OCI-M1 (cell line): Measurements from ENCODE around the gene ZNF474.

Experiments used
- DNase-seq: peaks from one replicate; lab custom pipeline; 2025; lab: John Stamatoyannopoulos, UW

Gene ZNF474

DNA sequence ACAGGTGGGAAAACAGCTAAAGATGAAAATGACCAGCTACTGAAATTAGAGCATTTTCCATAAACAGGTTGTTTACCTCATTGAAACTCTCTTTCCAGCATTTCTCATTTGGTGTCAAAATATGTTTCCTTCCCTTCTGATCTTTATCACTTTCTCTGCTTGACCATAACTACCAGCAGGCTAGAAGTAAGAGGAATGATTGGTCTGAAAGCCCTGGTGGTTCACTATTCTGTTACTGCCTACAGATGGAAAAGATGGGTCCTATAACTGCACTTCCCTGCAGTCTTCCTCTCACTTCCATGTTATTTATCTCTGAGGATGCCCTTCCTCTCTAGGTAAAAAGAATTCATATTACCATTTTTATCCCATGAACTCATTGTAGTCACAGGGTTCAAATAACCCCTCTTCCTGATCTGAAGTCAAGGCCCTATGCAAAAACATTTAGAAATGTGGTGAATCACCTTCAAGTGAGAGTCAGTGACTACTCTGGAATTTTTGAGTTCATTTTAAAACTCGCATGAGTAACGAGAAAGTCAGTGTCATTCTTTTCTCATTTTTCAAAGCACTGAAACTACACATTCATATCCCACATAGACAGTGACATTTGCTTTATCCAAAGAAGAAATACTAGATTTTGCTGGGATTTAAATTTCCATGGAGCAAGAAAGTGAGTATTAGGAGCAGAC, 51.7 kb downstream of the ZNF474 start:
- no peak for DNase-seq

DNA sequence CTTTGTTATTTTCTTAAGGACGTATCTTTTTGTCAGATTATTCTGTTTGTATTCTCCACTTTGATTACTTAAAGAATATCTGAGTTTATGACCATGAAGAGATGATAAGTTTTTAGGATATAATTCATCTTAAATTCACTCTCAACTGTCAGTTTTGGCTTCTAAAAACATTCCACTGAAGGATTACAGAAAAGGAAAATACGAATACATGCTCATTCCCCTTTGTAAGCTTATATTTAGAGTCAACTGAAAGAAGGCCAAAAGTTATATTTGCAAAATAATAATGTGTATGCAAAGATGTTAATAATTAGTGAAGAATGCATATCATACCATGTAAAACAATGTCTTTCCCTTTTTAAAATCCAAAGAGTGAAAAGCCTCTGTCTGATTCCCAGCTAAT, 52.5 kb downstream of the ZNF474 start:
- DNase-seq: no peak

DNA sequence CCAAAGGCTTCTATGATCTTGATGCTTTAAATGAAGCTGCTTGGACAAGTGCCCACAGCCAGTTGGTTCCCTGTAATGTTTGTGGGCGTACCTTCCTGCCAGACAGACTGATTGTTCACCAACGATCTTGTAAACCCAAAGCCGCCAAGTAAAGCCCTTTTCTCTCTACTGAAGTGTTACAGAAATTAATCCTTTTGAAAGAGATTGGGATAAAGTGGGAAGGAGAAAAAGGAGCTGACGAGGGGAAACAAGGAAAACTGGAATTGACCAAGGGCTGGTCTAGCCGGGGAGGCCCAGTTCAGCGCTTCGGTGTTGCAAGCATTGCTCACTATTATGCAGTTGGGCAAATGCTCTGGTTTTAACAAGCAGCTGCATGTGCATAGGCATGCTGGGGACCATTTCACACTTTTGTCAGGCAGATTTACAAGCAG, 53.2 kb downstream of the ZNF474 start:
- no peak for DNase-seq

DNA sequence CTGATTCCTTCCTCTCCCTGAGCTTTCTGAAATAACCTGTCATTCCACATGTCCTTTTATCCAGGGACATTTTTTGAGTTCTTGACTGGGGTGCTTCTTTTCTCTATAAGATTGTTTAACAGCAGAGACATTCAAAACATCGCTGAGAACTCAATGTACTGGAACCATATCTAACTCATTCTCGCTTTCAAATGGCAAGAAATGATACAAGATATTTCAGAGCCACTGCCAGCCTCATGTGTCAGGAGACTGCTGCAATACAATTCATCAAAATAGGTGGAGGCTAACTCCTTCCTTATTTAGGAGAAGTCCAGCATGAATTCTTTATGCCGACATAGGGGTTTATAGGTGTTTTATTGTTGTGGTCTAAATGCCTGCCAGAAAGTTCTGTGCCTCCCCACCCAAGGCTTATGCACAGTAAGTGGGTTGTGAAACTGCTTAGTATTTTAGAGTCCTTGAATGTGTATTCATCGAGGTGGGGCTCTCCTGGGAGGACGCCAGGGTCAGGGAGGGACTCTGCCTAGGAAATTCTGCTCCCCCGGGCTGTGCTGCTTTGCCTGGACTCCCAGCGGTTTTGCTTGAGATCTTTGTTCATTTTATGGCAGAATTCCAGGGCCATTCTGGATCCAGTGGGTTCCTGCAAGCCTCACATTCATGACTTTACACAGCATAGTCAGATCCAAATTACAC, 53.9 kb downstream of the ZNF474 start:
- no peak for DNase-seq

DNA sequence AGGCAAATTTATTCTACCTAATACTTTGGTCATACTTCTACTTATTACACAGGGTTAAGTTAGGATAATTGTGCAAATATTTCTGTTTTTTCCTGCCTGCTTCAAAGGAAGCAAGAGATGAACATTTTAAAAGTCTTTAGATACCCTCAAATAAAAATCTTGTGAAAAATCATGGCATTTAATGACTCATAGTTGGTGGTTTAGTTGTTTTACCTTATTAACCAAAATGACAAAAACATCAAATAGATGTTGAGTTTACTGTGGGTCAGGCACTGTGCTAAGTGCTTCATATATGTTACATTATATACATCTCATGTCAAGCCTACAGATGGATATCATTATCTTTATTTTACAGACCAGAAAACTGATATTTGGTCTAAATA, 54.4 kb downstream of the ZNF474 start:
- no peak for DNase-seq

DNA sequence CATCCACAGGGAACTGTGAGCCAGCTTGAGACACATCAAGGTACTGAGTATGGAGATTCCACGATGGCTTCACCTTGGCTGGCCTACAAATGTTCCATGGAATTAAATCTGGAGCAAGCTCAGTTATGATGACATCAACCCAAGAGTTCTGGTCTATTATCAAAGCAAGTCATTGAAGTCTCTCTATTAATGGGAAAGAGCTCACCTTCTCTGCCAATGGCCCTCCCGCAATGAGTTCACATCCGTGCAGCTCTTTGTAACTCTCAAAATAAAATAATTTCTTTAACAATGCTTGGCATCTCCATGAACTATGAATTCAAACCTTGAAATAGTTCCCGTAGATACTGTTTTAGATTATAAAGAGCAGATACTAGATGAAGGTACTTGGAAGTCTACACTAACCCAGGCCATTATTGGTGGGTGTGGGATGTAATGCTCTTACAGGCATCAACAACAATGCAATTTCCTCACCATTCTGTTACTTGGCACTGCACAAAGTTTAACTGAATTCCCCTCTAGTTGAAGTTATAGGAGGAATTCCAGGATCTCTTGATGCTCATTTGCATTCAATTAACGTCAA, 55.4 kb downstream of the ZNF474 start:
- no peak for DNase-seq

DNA sequence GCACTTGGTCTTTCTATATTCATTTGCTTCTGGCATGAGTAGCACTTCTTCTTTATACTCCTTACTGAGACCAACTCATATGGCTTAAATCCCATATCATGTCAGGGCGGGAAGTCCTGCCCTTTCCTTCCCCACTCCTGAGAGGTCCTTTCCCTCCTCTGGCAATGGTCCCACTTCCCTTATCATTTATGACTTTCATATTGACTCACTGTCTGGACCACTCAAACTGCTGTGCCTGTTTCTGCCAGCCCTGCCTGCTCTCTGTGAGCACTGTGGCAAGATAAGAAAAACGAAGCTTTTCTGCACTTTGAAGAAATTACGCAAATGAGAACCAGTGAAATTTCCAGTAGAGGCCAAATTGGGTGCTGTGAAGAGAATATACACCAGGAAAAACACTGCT, 58.1 kb downstream of the ZNF474 start:
- peak; percentile 56 for DNase-seq

DNA sequence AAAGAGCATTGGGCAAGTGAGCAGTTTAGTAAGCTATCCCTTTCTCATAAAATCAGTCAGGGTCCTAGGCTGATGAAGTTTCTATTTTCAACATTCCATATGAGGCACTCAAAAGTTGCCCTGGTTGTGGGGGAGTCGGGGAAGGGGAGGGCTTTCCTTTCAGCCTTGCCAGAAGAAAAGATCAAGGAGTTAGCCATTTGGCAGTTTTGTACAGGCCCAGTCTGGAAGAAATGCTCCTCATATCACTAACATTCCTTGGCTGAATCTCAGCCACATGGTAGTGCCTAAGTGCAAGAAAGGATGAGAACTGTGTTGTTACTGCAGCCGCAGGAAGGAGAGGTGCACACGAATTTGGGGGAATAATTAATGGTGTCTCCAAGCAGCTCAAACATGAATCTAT, 60.8 kb downstream of the ZNF474 start:
- no peak for DNase-seq

DNA sequence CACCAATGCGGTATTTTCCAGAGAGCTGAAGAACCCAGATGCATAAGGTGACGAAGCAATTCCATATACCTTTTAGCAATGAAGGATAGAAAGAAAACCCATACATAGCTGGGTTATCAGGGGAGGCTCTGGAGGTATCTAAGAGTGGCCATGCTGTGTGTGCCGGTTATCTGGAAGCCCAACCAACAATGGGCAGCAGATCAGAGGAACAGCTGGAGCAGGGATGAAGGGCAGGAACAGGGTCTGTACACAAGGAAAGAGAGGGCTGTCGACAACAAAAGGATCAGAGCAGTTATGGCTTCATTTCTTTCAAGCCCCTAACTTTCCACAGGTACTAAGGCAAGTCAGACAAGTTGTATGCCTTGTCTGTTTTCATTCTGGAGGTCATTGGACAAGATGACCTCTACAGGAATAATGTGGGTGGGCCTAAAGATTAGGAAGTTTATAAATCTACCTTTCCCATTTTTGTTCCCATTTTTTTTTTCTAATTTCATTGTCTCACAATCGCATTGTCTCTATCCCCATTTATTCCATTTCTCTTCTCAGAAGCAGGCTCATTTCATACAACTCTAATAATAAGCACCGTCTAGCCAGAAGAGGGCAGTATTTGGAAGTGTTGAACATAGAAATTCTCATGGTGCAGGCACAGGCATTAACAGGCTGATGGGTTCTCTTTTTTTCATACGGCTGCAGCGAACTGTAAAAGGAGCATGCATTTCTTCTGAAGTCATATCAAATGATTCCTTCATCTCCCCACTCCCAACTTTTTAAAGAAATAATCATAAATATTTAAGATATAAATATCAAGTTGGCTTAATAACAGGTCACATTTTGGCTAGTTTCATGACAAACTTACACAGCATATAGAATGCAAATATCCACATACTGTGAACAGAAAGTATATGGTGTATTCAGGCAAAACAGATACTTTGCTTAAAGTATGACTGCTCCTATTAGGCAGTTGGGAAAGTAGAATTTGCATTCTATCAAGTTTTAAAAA, 63.5 kb downstream of the ZNF474 start:
- peak; percentile 63 for DNase-seq

DNA sequence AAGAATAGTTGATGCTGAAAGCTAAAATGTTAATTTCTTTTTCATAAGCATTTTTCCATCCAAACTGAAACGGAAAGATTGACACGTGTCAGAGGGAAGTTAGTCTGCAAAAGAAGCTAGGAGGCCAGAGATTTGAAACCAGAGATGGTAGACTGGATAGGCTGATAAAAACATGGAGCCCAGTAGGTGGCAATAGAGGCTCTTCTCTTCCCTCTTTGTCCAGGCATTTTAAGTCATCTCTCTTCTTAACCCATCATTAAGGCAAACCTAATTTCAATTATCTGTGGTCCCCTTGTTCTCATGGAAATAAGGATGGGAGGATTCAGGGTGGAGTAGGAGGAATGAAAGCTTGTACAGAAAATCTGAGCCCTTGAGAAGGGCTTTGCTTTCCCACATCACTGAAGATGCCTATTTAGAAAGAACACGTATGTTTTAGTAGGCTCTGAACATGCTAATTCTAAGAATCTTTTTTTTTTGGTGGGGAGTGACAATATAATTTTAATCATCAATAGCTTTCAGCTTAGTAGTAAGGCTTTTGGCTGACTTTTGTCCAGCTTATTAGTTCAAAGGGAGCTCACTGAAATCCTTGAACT, 66.6 kb downstream of the ZNF474 start:
- peak; percentile 29 for DNase-seq

DNA sequence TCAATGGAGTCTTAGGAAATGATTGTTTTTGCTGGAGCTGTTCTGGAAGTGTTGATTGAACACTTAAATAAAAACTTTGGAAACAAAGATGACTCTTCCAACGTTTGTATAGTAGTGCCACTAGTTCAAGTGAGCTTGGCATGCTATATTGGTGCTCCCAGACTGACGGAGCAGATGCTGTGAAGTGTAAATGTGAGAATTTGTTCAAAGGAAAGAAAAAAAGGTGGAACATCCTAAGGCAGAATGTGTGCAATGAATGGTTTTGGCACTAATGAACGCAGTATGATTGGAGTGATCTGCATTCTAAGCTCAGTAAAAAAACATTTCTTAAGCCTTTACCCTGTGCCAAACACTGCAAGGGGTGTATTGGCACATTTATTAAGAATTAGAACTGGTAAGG, 69.8 kb downstream of the ZNF474 start:
- DNase-seq: no peak

DNA sequence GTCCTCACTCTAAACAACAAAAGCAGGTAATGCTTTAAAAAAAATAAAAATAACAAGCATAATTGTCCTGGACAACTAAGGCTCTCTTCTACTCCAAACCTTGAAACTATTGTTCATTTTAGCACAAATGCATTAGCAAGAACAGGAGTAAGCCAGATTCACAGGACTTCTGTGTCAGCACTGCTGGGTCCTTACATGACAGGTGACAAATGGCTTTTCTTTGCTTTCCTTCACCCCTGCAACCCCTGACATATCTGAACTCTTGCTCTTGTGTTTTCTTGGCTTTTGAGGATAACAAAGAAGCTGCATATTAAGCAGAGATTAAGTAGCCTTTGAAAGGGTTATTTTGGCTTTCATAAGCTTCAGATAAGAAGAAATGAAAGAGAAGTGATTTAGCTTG, 71.1 kb downstream of the ZNF474 start:
- DNase-seq: no peak

DNA sequence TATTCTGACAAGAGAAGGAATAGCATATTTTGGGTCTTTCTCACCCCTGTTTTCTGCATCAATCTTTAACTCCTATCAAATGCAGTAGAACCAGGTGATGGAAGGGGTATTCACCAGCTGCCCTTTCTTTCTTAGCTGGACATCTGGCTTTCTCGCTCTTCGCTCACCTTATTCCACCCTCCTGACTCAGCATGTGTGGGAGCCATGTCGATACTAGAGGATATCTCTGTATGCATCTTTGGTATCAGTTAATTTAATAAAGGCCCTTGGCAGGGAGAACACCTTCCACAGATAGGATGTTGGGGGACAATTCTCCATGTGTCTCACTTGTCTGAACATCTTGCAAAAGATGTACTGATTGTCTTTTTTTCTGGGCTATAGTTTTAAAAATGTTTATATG, 71.5 kb downstream of the ZNF474 start:
- no peak for DNase-seq

DNA sequence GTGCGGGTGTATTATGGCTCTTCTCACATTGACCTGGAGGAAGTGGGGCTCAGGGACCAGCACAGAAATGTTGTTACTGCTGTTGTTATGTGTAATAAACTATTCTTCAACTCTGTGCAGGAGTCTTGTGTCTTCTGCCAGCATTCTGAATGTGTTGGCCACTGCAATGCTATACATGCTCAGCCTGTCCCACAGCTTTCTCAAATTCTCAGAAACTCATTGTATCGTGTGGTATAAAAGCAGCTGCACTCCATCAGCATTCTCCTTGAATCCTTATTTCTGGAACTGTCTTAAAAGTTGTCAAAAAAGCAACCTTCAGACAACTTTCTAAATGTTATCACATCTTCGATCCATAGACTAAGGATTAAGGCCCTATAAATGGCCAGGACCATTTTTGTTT, 72.0 kb downstream of the ZNF474 start:
- DNase-seq: no peak

DNA sequence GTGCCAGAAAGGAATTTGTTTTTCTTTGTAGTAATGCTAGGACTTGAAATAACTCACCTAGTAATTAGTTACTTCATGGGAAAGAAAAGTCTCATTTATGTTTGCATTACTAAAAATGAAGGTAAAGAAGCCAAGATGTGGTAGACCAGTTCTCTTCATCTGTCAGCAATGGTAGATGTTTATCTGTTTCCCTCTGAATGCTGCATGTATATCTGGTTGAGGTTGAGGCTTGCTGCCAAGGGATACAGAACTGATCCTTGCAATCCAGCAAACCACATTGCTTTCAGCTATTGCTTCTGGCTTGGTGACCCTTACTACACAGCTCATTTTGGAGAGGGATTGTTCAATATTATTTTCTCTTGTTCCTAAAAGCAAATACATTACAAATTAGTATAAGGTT, 73.6 kb downstream of the ZNF474 start:
- no peak for DNase-seq
